ENCODE results near the gene ZNF35.

Gene ZNF35

DNA sequence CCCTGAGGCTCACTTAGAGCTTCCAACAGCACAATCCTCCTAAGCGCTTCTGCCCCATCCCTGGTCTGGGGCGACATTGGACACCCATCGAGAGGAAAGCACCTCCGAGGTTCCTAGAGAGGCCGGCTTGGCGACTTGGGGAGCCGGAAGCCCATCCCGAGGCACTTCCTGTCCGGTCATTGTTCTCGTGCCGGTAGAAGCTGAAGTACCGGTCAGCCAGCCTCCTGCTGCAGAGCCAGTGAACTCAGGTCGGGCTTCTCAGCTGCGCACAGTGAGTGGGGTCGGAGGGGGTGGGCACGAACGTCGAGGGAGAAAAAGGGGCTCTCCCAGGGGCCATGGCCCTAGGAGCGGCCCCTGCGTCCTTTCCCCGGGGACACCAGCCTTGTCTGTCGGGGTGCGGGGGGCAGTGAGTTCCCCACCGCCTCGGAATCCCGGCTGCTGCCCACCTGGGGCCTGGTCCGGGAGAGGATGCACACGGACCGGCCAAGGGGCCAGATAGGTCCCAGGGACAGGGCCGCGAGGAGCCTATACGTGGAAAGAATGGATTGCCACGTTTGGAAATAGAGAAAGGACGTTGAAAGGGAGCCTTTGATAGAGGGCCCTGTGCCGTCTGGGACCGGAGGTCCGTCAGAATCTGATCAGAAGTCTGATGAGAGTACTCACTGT is at the start of gene ZNF35:
Gene ZNF35 (plus strand): TSS at position 169 of the 666 bp plus-strand sequence. CDS start 2,336 bp downstream, outside the sequence.
- peaks cover 35% of the 10 kb centered on the region for H3K36me3 ChIP-seq (ENCODE audit: insufficient read depth, low read length)
- no peak for TF ChIP-seq FOXP2 (optimal IDR thresholded peaks at IDR 0.05; ENCODE audit: control extremely low read depth, extremely low read length, insufficient read depth)
- no peak for TF ChIP-seq EZH2 (IDR thresholded peaks at IDR 0.05)
- peak; percentile 87 for TF ChIP-seq POLR2AphosphoS5 (IDR thresholded peaks at IDR 0.05; ENCODE audit: borderline replicate concordance, low read depth, low read length)
- H3K4me3 ChIP-seq: peak within 1 kb of the TSS; percentile 83
- DNase-seq (ENCODE audit: low read depth, low spot score): no peak
- peak within 1 kb of the TSS; percentile 83 for H3K9ac ChIP-seq (ENCODE audit: insufficient read length)
- H3K27ac ChIP-seq: no peak within 1 kb of the TSS
- H3K9me3 ChIP-seq (ENCODE audit: low read depth, low read length): no peaks in the 10 kb centered on the region

DNA sequence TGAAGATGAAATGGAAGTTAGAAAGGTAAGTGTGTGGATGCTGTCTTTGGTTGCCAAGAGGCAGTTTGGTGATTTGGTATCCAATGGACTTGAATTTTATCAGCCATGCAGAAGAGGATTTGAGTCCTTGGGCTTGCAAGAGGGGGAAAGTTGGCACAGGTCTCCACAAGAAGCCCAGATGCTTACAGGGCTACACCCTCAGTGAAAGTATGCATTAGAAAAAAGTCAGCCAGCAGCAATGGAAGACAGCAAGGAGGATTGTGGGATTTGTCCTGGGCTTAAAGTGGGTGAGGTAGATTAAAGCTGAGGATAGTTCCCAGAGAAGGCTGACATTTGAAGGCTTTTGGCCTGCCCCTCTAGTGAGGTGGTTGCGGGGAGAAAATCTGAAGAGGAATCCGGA is 46.8 kb upstream of the ZNF35 start:
- Histone ChIP-seq H3K36me3 (ENCODE audit: insufficient read depth, low read length) (no peaks in the 10 kb centered on the region), H3K9me3 (ENCODE audit: low read depth, low read length) (no peaks in the 10 kb centered on the region), H3K4me3 (no peak overlapping the region), H3K9ac (ENCODE audit: insufficient read length) (no peak overlapping the region), H3K27ac (no peak overlapping the region)
- TF ChIP-seq FOXP2 (optimal IDR thresholded peaks at IDR 0.05; ENCODE audit: control extremely low read depth, extremely low read length, insufficient read depth) (no peak), EZH2 (IDR thresholded peaks at IDR 0.05) (no peak), POLR2AphosphoS5 (IDR thresholded peaks at IDR 0.05; ENCODE audit: borderline replicate concordance, low read depth, low read length) (no peak)
- no peak for DNase-seq (ENCODE audit: low read depth, low spot score)

GRCh38 chr3:44612678-44613077 is 35.9 kb upstream of the ZNF35 start:
- no peak overlapping the region for H3K27ac ChIP-seq
- H3K36me3 ChIP-seq (ENCODE audit: insufficient read depth, low read length): no peaks in the 10 kb centered on the region
- H3K9me3 ChIP-seq (ENCODE audit: low read depth, low read length): no peaks in the 10 kb centered on the region
- H3K4me3 ChIP-seq: no peak overlapping the region
- TF ChIP-seq FOXP2 (optimal IDR thresholded peaks at IDR 0.05; ENCODE audit: control extremely low read depth, extremely low read length, insufficient read depth) (no peak), POLR2AphosphoS5 (IDR thresholded peaks at IDR 0.05; ENCODE audit: borderline replicate concordance, low read depth, low read length) (no peak), EZH2 (IDR thresholded peaks at IDR 0.05) (no peak)
- no peak overlapping the region for H3K9ac ChIP-seq (ENCODE audit: insufficient read length)
- DNase-seq (ENCODE audit: low read depth, low spot score): no peak

GRCh38 chr3:44624749-44625480 is 23.6 kb upstream of the ZNF35 start, which contains the start of gene ZNF197:
ZNF197 (plus strand) TSS chr3:44625036; CDS start chr3:44629155, 4,119 bp downstream.
- H3K27ac ChIP-seq: peak within 1 kb of the TSS; percentile 46; the same call in 1 of the 2 replicates
- TF ChIP-seq POLR2AphosphoS5 (IDR thresholded peaks at IDR 0.05; ENCODE audit: borderline replicate concordance, low read depth, low read length) (peak; percentile 88), FOXP2 (optimal IDR thresholded peaks at IDR 0.05; ENCODE audit: control extremely low read depth, extremely low read length, insufficient read depth) (no peak)
- H3K9ac ChIP-seq (ENCODE audit: insufficient read length): peak within 1 kb of the TSS; percentile 85
- H3K36me3 ChIP-seq (ENCODE audit: insufficient read depth, low read length): peaks cover 8% of the 10 kb centered on the region; the same call in 1 of the 2 replicates
- H3K9me3 ChIP-seq (ENCODE audit: low read depth, low read length): no peaks in the 10 kb centered on the region
- DNase-seq (ENCODE audit: low read depth, low spot score): peak; percentile 45
- peak within 1 kb of the TSS; percentile 79 for H3K4me3 ChIP-seq

DNA sequence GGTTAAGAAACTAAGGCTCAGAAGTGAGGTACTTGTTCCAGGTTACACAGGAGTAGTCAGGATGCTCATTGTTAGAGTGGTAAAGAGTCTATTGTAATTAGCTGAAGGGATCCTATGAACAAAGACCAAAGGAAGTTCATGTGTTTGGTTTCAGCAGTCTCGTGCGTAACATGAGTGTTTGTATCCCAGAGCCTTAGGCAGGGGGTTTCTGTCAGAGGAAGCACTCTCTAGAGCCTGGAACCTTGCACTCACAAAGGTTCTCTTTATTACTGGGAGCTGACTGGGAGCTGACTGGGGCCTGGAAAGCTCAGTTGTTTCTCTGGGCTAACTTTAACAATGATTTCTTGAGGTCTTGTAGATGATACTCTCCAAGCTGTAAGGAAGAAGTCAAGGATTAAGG is 19.8 kb upstream of the ZNF35 start:
- TF ChIP-seq FOXP2 (optimal IDR thresholded peaks at IDR 0.05; ENCODE audit: control extremely low read depth, extremely low read length, insufficient read depth) (no peak), POLR2AphosphoS5 (IDR thresholded peaks at IDR 0.05; ENCODE audit: borderline replicate concordance, low read depth, low read length) (no peak), EZH2 (IDR thresholded peaks at IDR 0.05) (no peak)
- no peak overlapping the region for H3K4me3 ChIP-seq
- DNase-seq (ENCODE audit: low read depth, low spot score): no peak
- H3K27ac ChIP-seq: no peak overlapping the region
- no peak overlapping the region for H3K9ac ChIP-seq (ENCODE audit: insufficient read length)
- peaks cover 33% of the 10 kb centered on the region for H3K36me3 ChIP-seq (ENCODE audit: insufficient read depth, low read length)
- no peaks in the 10 kb centered on the region for H3K9me3 ChIP-seq (ENCODE audit: low read depth, low read length)

GRCh38 chr3:44632193-44632592 is 16.3 kb upstream of the ZNF35 start:
- TF ChIP-seq POLR2AphosphoS5 (IDR thresholded peaks at IDR 0.05; ENCODE audit: borderline replicate concordance, low read depth, low read length): no peak
- Histone ChIP-seq H3K9ac (ENCODE audit: insufficient read length) (no peak overlapping the region), H3K27ac (no peak overlapping the region), H3K9me3 (ENCODE audit: low read depth, low read length) (no peaks in the 10 kb centered on the region), H3K4me3 (no peak overlapping the region), H3K36me3 (ENCODE audit: insufficient read depth, low read length) (peaks cover 62% of the 10 kb centered on the region)
- DNase-seq (ENCODE audit: low read depth, low spot score): no peak

- H3K4me3 ChIP-seq: no peak overlapping the region
- peaks cover 10% of the 10 kb centered on the region for H3K9me3 ChIP-seq (ENCODE audit: low read depth, low read length)
- DNase-seq (ENCODE audit: low read depth, low spot score): no peak
- no peak overlapping the region for H3K27ac ChIP-seq
- TF ChIP-seq EZH2 (IDR thresholded peaks at IDR 0.05) (no peak), FOXP2 (optimal IDR thresholded peaks at IDR 0.05; ENCODE audit: control extremely low read depth, extremely low read length, insufficient read depth) (no peak), POLR2AphosphoS5 (IDR thresholded peaks at IDR 0.05; ENCODE audit: borderline replicate concordance, low read depth, low read length) (no peak)
- H3K9ac ChIP-seq (ENCODE audit: insufficient read length): no peak overlapping the region
- H3K36me3 ChIP-seq (ENCODE audit: insufficient read depth, low read length): peaks cover 66% of the 10 kb centered on the region
These were observed 6.2 kb upstream of the ZNF35 start for GRCh38 chr3:44642337-44642736.

- peaks cover 10% of the 10 kb centered on the region for H3K9me3 ChIP-seq (ENCODE audit: low read depth, low read length)
- peaks cover 59% of the 10 kb centered on the region for H3K36me3 ChIP-seq (ENCODE audit: insufficient read depth, low read length)
- no peak for DNase-seq (ENCODE audit: low read depth, low spot score)
- H3K4me3 ChIP-seq: no peak overlapping the region
- H3K9ac ChIP-seq (ENCODE audit: insufficient read length): no peak overlapping the region
- no peak overlapping the region for H3K27ac ChIP-seq
- TF ChIP-seq FOXP2 (optimal IDR thresholded peaks at IDR 0.05; ENCODE audit: control extremely low read depth, extremely low read length, insufficient read depth) (no peak), POLR2AphosphoS5 (IDR thresholded peaks at IDR 0.05; ENCODE audit: borderline replicate concordance, low read depth, low read length) (no peak), EZH2 (IDR thresholded peaks at IDR 0.05) (no peak)
These were observed 5.5 kb upstream of the ZNF35 start for GRCh38 chr3:44643024-44643423.

Data from SK-N-MC (cell line).